Measurements from ENCODE around the gene PIK3R1.

Gene PIK3R1

DNA sequence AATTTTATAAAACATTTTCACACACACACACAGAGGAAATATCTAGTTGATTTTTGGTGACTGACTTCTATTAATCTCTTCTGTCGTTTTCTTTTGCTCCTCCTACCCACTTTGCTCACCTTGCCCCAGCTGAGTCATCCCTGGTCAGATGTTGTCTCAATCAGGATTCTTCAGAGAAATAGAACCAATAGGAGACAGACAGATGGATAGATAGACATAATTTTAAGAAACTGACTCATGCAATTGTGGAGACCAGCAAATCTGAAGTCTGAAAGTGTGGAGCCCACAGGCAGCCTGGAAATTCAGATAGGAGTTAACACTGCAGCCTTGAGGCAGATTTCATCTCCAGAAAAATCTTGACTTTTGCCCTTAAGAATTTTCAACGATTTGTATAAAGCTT, 37.0 kb upstream of the PIK3R1 start:
- TF ChIP-seq TCF12 (IDR thresholded peaks at IDR 0.05; ENCODE audit: low read depth), result no peak
- TF ChIP-seq TEAD4 (IDR thresholded peaks at IDR 0.05), result no peak
- TF ChIP-seq CREB1 (IDR thresholded peaks at IDR 0.05; ENCODE audit: low read depth), result no peak
- TF ChIP-seq EP300 (IDR thresholded peaks at IDR 0.05; ENCODE audit: borderline replicate concordance), result no peak
- TF ChIP-seq, protein P1, sequence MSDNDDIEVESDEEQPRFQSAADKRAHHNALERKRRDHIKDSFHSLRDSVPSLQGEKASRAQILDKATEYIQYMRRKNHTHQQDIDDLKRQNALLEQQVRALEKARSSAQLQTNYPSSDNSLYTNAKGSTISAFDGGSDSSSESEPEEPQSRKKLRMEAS (IDR thresholded peaks at IDR 0.05), result no peak
- TF ChIP-seq NFIC (IDR thresholded peaks at IDR 0.05), result no peak
- no peak for TF ChIP-seq YY1 (IDR thresholded peaks at IDR 0.05; ENCODE audit: low read depth)
- no peak for TF ChIP-seq FOXM1 (IDR thresholded peaks at IDR 0.05; ENCODE audit: borderline replicate concordance, low read depth)
- no peak for TF ChIP-seq TAF1 (IDR thresholded peaks at IDR 0.05; ENCODE audit: low read depth)
- TF ChIP-seq ZBTB7A (IDR thresholded peaks at IDR 0.05; ENCODE audit: low read depth), result no peak

- TF ChIP-seq CEBPB (IDR thresholded peaks at IDR 0.05), result no peak
- TF ChIP-seq USF1 (IDR thresholded peaks at IDR 0.05), result no peak
- no peak for TF ChIP-seq YY1 (IDR thresholded peaks at IDR 0.05; ENCODE audit: low read depth)
- no peak for TF ChIP-seq REST (IDR thresholded peaks at IDR 0.05; ENCODE audit: low read depth)
- no peak for TF ChIP-seq CREB1 (IDR thresholded peaks at IDR 0.05; ENCODE audit: low read depth)
- TF ChIP-seq NFIC (IDR thresholded peaks at IDR 0.05), result no peak
- no peak for TF ChIP-seq TEAD4 (IDR thresholded peaks at IDR 0.05)
- TF ChIP-seq TCF12 (IDR thresholded peaks at IDR 0.05; ENCODE audit: low read depth), result no peak
- TF ChIP-seq RAD21 (IDR thresholded peaks at IDR 0.05; ENCODE audit: low read depth), result no peak
- no peak for TF ChIP-seq FOXM1 (IDR thresholded peaks at IDR 0.05; ENCODE audit: borderline replicate concordance, low read depth)
- no peak for TF ChIP-seq ZBTB7A (IDR thresholded peaks at IDR 0.05; ENCODE audit: low read depth)
- TF ChIP-seq EGR1 (IDR thresholded peaks at IDR 0.05), result no peak
- TF ChIP-seq, protein P1 (IDR thresholded peaks at IDR 0.05), result no peak
- TF ChIP-seq EP300 (IDR thresholded peaks at IDR 0.05; ENCODE audit: borderline replicate concordance), result no peak
- TF ChIP-seq TAF1 (IDR thresholded peaks at IDR 0.05; ENCODE audit: low read depth), result no peak
Measured at GRCh38 chr5:68180121-68181038, 35.2 kb upstream of the PIK3R1 start.

DNA sequence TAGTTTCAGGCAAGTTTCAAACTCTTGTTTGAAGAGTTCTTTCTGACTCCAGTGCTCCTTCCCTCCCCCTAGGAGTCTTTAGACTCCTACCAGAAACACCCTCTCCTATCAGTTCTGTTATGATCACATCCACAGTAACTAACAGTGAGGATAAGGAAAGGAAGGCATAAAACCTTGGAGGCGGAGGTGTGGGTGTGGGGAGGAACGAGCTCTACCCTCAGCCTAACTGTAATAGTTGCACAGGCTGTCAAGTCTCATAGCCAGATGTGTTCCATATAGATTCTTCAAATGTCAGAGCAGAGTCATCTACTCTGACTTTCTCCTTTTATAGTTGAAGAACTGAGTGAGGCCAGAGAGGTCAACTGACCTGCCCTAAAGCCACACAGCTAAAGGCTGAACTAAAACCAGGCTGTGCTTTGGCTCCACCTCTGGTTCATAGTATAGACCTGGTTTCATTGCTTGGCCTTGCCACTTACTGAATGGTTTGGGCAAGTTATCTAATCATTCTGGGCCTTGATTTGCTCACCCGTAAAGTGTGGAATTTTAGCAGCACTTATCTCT, 34.4 kb upstream of the PIK3R1 start:
- TF ChIP-seq USF1 (IDR thresholded peaks at IDR 0.05), result no peak

- TF ChIP-seq FOXM1 (IDR thresholded peaks at IDR 0.05; ENCODE audit: borderline replicate concordance, low read depth) (no peak), RAD21 (IDR thresholded peaks at IDR 0.05; ENCODE audit: low read depth) (no peak), USF1 (IDR thresholded peaks at IDR 0.05) (no peak), TCF12 (IDR thresholded peaks at IDR 0.05; ENCODE audit: low read depth) (no peak), TEAD4 (IDR thresholded peaks at IDR 0.05) (no peak), CEBPB (IDR thresholded peaks at IDR 0.05) (no peak), EGR1 (IDR thresholded peaks at IDR 0.05) (no peak), ZBTB7A (IDR thresholded peaks at IDR 0.05; ENCODE audit: low read depth) (no peak), REST (IDR thresholded peaks at IDR 0.05; ENCODE audit: low read depth) (no peak), NFIC (IDR thresholded peaks at IDR 0.05) (no peak)
- TF ChIP-seq, protein P1 (IDR thresholded peaks at IDR 0.05), result no peak
Measured at GRCh38 chr5:68182094-68182493, 33.5 kb upstream of the PIK3R1 start.

DNA sequence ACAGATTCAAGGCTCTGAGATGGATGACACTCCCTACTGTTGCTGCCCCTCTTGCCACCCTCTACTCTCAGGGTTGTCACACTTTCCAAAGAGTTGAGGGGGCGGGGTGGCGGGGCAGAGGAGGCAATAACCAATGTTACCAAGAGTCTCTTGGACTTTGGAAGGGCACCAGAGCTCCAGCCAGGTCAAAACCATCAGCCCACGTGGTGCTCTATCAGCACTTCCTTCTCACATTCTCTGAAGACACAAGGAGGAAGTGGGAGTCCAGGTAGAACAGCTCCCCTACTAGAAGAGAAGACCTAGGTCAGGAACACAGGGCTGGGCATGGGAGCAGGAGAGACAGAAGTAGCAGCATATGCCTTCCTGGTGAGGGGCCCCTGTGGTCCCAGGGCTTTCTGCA, 33.0 kb upstream of the PIK3R1 start:
- no peak for TF ChIP-seq ZBTB7A (IDR thresholded peaks at IDR 0.05; ENCODE audit: low read depth)
- no peak for TF ChIP-seq YY1 (IDR thresholded peaks at IDR 0.05; ENCODE audit: low read depth)
